HG02884 (cell line): Measurements from ENCODE around the gene LMO7.
A peak's percentile ranks its signal among the peaks of the same experiment; 100 is the strongest.
"Not testable (repeated sequence)": the region's sequence is repeated elsewhere in the genome, so short reads cannot be mapped to it uniquely, and the experiment has no call there.

Source experiments
- ATAC-seq: cut with Tn5 transposase; IDR thresholded peaks from one replicate; pipeline ENCODE4 v1.9.1; 2021; ENCODE audit warnings: mild to moderate bottlenecking, moderate library complexity; ENCODE audit not compliant: unreplicated experiment

Gene LMO7

GRCh38 chr13:75645141-75645540, 9.0 kb downstream of the LMO7 start:
- no peak for ATAC-seq

DNA sequence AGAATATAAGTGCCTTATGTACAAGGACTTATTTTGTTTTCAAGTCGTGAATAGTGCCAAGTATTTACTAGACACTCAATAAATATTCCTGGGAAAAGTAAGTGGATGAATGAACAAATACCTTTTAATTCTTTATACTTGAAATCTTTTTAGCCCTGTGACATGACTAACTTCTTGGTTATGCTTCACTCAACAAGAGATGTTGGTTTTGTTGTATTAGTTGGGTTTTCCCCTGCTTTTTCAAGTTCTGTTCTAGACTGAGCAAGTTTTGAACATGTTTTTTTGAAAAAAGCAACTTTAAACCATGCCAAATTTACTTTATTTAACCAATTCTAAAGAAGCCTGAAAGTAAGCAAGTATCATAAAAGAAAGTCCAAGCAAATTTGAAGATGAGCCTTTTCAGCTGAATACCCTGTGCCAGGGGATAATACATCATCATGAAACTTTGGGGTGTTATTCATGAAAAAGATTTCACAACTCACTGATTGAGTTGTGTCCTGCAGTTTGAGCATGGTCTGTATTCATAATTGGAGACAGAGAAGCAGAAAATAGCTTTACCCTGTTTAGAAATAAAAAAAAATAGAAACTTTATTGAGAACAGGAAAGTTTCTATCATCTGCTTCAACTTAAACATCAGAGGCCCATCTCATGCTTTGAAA, 11.1 kb downstream of the LMO7 start:
- peak; percentile 86 for ATAC-seq

GRCh38 chr13:75648446-75648845, 12.3 kb downstream of the LMO7 start:
- no peak for ATAC-seq

DNA sequence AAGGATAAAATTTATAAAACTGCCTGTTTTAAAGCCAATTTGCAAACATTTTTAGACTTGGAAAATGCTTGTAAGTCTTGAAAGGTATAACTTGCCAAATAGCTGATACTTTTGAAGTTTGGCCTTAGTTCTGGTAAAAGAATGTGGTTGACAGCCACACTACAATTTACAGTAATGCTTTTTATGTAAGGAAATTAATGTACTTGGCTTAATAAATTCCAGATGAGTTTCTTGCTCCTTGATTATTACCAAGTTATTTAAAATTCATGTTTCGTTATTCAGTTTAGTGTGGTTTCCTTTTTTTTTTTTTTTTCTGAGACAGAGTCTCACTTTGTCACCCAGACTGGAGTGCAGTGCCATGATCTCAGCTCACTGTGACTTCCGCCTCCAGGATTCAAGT, 14.9 kb downstream of the LMO7 start:
- ATAC-seq, result no peak

GRCh38 chr13:75652726-75653125, 16.6 kb downstream of the LMO7 start:
- ATAC-seq, result no peak

- ATAC-seq, result no peak
Measured at GRCh38 chr13:75656425-75656989, 20.4 kb downstream of the LMO7 start.

GRCh38 chr13:75657111-75657510, 21.0 kb downstream of the LMO7 start:
- no peak for ATAC-seq

DNA sequence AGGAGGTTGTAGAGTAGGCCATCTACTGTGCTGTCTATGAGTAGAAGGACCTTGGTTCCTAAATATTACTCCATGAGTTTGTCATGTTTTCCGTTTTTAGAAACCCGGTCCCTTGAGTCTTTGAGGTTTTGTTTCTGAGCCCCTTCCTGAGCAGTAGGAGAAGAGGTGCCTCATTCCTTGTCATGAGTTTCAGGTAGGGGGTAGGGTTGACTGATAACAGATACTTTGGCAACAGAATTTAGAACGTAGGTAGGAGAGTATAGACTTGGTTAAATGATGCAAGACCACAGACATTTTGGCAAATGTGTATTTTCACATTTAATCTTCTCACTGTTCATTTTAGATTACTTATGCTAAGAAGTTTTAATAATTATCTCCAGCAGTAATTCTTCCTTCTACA, 24.6 kb downstream of the LMO7 start:
- ATAC-seq, result no peak

GRCh38 chr13:75661443-75661842, 25.3 kb downstream of the LMO7 start:
- ATAC-seq, result no peak

- ATAC-seq, result no peak
Measured at GRCh38 chr13:75666646-75667351, 30.7 kb downstream of the LMO7 start.

DNA sequence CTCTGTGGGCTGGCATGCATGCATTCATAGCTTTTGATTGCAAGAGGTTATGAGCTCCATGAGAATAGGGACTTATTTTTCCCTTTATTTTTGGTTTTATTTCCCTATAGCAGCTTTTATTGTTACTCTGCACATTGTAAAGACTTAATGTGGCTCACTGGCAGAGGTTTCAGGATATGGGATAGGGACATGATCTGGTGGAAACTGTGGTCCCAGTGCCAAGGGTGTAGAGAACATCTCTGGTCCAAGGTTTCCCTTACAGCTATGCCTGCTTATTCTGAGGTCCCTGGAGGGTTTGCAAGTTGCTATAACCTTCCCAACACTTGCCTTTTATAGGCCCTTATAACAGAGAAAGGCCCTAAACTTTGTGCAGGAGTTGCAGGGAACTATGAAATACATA, 33.6 kb downstream of the LMO7 start:
- ATAC-seq, result no peak

DNA sequence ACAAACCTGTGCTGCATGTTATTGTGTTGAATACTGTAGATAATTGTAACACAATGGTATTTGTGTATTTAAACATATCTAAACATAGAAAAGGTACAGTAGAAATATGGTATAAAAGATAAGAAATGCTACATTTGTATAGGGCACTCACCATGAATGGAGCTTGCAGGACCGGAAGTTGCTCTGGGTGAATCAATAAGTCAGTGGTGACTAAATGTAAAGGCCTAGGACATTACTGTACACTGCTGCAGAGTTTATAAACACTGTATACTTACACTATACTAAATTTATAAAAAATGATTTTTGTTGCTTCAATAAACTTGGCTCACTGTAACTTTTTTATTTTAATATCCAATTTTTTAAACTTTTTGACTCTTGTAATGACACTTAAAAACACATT, 34.4 kb downstream of the LMO7 start:
- ATAC-seq, result no peak

DNA sequence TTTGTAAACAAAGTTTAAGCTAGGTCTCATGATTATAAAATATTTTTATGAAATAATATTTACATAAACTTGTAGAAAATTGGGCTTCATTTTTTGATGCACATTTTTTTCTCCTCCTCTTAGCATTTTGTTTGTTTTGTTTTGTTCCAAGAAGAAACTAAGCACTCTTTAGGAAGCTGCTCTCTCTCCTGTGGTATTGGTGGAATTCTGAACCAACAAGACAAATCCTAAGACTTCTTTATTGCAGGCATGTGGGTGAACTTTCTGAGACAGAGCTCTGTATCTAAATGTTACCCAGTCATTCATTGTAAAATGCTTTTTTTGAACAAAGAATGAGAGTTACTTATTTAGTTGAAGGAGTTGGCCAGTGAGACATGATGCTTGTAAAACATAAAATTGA, 39.3 kb downstream of the LMO7 start:
- ATAC-seq, result no peak

- ATAC-seq, result no peak
Measured at GRCh38 chr13:75679459-75679858, 43.3 kb downstream of the LMO7 start.

- ATAC-seq, result not testable (repeated sequence)
Measured at GRCh38 chr13:75680251-75680650, 44.1 kb downstream of the LMO7 start.

DNA sequence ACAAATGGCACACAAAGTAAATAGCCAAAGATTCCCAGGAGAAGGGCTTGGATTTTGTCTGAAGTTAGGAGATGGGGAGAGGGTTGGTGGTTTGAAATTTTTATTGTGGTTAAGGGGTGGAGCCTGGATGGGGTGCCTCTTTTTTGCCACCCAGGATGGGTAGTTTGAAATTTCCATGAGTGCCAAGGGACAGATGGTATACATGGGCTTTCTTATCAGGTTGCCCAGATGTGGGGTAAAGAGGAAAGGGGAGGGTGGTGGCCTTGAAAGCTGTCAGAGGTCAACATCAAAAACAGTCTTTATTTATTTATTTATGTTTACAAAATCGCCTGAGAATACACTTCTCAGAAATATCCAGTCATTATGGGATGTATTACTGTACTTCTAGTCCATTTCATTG, 46.2 kb downstream of the LMO7 start:
- no peak for ATAC-seq

GRCh38 chr13:75685239-75685697, 49.1 kb downstream of the LMO7 start:
- ATAC-seq, result no peak

- ATAC-seq, result no peak
Measured at GRCh38 chr13:75687150-75687763, 51.1 kb downstream of the LMO7 start.

- no peak for ATAC-seq
Measured at GRCh38 chr13:75689686-75690085, 53.6 kb downstream of the LMO7 start.

GRCh38 chr13:75690607-75691006, 54.5 kb downstream of the LMO7 start:
- ATAC-seq, result no peak

DNA sequence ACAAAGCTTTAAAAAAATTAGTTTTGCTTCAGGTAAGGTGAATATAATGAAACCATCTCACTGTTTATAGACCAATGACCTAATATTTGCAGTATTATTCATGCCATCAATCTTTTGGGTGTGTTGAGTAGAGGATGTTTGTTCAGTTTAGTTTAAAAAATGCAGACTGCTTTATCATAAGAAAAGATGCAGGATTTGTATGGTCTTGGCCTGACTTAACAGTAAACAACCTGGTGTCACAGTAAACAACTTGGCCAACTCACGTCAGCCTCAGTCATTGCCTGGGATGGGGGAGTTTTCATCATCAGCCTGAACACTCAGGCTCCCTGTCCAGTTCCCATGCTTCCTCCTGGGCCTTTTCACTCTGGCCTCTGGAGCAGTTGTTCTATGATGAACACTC, 55.1 kb downstream of the LMO7 start:
- ATAC-seq, result no peak

DNA sequence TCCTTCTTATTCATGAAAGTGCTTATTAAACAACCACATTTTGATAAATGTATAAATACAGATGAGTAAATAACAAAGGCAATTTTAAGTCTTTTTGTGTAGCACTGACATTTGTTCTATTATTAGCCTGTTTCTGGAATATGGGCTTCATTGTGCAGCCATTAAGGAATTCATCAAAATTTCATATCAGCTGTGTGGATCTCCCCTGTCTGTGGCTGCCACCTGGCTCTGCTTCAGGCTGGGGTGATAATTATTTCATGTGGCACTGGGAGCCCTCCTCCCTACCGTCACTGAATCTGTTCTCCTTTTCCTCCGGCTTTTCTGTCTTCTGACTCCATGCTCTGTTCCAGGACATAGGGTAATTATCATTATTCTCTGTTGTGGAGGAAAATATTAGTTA, 57.1 kb downstream of the LMO7 start:
- no peak for ATAC-seq
